RPMI7951 (cell line): Measurements from ENCODE around the gene XXYLT1. TPM values are rescaled to one million over a fixed set of nuclear protein-coding genes. Genes with fewer than 3 reads are reported as not detected.

Experiments
- DNase-seq: peaks from one replicate; pipeline ENCODE4 v3.0.0-alpha.2; 2012; ENCODE audit warnings: low read depth
- total RNA-seq: library from RNA; depleted of rRNA; stranded (reverse); fragments of >200 nt; shearing (Covaris generic); gene quantifications from 2 replicates; pipeline ENCODE4 v1.2.3, GENCODE V29; 2014; rRNA removed

XXYLT1 gene
- total RNA-seq, 1 experiment from 2014 or later = 24.2 TPM

DNA sequence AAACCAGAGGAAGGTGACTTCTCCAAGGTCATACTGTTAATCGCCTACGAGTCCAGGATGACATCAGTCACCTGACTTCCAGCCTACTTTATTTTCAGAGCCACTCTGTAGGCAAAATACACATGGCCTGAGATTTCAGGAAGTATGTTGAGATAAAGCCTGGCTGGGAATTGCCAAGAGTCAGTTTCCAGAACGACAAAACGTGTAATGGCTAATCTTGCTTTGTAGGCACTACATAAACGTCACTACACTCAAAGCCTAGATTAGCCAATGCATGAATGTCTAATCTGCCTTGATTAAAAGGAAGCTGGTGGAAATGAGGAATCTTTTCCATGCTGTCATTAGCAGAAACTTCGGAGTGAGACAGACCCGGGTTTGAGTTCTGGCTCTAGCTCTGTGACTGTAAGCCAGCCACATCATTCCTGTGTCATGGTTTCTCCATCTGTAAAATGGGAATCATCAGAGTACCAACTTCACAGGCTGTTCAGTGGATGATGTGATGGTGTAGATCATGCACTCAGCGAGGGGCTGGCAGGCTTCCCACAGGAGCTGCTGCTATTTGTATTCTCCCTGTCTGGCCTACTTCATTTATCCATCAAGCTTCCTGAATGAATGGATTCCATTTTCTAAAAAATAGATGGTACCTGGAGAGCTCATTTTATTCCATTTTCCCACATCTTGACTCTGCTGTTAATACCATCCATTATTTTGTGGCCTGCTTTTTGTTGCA, 241.9 kb downstream of the XXYLT1 start:
- DNase-seq = no peak

DNA sequence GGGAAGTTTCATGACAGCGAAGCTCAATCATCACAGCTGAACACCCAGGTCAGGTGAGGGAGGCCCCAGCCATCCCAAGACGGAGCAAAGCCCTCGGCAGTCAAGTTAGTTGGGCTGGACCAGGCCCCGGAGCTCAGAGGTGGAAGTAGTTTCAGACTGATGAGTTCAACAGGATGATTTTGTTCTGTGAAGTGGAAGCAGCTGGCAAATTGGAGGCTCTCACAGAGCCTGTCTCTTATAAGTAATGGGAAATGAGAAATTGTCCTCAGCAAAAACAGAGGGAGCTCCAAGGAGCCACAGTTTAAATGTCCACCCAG, 245.1 kb downstream of the XXYLT1 start:
- DNase-seq = no peak

DNA sequence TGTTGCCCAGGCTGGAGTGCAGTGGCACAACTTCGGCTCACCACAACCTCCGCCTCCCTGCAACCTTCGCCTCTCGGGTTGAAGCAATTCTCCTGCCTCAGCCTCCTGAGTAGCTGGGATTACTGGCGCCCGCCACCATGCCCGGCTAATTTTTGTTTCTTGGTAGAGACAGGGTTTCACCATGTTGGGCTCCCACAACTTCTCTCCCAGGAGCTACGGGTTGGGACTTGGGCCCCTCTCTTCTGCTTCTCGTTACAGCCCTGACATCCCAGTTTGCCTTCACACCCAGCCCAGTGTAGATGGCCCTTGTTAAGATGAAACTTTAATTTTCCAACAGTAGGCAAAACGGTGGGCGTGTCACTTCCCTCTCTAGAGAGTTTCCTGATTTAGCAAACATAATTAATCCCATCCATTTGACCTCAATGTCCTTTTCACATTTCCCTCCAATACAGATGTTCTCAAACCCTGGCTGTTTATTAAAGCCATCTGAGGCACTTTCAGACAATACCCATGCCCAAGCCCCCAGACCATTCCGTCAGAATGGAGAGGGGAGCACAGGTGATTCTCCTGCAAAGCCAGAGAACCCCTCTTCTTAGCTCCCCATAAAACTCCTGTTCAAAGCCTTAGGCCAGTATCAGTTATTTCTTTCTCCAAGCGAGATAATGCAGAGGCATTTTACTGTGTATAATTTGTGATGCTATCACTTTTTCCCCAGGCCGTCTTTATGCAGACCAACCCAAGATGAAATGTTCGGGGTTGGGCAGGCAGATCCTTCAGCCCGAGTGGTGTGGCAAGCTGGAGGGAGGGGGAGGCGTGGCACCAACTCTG, 245.7 kb downstream of the XXYLT1 start:
- no peak for DNase-seq

DNA sequence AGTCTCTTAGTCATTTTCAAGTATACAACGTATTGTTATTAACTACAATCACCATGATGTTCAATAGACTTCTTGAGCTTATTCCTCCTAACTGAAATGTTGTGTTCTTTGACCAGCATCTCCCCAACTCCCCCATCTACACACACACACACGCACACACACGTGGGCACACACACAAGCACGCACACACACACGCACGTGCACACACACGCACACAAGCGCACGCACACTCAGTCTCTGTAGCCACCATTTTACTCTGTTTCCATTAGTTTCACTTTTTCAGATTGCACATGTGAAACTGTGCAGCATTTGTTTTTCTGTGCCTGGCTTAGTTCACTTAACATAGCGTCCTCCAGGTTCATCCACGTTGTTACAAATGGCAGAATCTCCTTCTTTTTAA, 247.0 kb downstream of the XXYLT1 start:
- no peak for DNase-seq

- DNase-seq = no peak
Observed at GRCh38 chr3:195023576-195023975, 247.4 kb downstream of the XXYLT1 start.

DNA sequence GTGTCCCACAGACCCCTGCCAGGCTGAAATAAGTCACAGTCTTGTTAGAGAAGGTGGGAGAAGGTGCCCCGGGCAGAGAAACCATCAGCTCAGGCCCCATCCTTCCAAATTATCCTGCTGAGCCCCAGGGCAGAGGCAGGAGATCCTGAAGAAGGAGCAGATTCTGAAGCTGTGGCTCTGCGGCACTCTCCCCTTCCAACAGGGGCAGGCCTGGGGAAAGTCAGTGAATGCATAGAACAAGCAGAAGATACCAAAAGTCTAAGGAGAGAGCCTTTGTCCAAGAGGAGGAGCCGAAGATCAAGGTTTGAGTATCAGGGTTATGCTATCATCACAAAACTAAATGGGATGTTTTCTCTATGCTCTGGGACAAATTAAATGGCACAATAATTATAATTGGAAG, 249.3 kb downstream of the XXYLT1 start:
- DNase-seq = no peak

DNA sequence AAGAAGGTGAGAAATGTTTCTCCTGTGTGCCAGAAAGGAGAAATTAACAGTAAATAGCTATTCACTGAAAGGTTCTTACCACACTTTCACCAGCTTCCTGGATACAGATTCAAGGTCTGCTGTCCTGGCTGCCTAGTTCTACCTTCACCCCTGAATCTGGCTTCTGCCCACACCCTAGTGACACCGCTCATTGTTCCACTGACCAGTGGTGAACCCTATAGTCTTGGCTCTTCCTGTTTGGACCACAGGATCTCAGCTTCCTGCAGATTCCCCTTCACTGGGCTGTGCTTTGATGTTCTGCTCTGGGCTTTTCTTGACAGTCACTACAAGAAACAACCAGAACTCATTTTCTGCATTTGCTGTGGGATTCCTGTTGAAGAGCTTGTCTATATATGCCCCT, 250.0 kb downstream of the XXYLT1 start:
- DNase-seq = no peak

DNA sequence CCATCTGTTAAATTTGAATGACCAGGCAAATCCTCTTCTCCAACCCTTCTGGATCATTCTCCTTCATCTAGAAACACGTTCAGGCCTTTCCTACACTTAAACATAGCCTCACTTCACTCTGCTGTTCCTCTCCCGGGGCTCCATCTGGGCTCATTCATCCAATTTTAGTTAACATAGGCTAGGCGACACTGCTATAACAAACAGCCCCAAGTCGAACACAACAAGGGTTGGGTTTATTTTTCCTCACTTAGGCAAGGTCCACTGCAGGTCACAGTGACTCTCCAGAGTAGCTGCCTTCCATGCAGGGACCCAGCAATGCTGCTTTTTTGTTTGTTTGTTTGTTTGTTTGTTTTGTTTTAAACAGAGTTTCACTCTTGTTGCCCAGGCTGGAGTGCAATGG, 250.8 kb downstream of the XXYLT1 start:
- no peak for DNase-seq

GRCh38 chr3:195019335-195019734, 251.6 kb downstream of the XXYLT1 start:
- no peak for DNase-seq

Other genes starting within 250 kb of the XXYLT1 start
- gene ACAP2, start 171.9 kb upstream of the XXYLT1 start, total RNA-seq = 49.1 and 50.9 TPM in 2 replicates